Daoy (cell line): ENCODE measurements around the gene PRMT1. TPM values are rescaled to one million over a fixed set of nuclear protein-coding genes. Genes with fewer than 3 reads are reported as not detected.
"Not testable (repeated sequence)": the region's sequence is repeated elsewhere in the genome, so short reads cannot be mapped to it uniquely, and the experiment has no call there.

Source experiments
- DNase-seq: peaks from one replicate; pipeline ENCODE4 v3.0.0-alpha.2; 2015; ENCODE audit warnings: low read depth
- total RNA-seq: library from RNA; depleted of rRNA; stranded (reverse); fragments of >200 nt; shearing (Covaris generic); gene quantifications from 2 replicates; pipeline ENCODE4 v1.2.3, GENCODE V29; 2014; rRNA removed

The PRMT1 gene
- total RNA-seq: 338 and 386 TPM in 2 replicates

GRCh38 chr19:49677231-49677900 is at the start of gene PRMT1:
PRMT1 (plus strand) TSS chr19:49677271; CDS start chr19:49677281, 10 bp downstream.
- peak; percentile 64 for DNase-seq

GRCh38 chr19:49629659-49630058 is 47.4 kb upstream of the PRMT1 start:
- no peak for DNase-seq

GRCh38 chr19:49631014-49631588 is 46.0 kb upstream of the PRMT1 start:
- no peak for DNase-seq

- no peak for DNase-seq
Observed at GRCh38 chr19:49631610-49632192, 45.4 kb upstream of the PRMT1 start.

DNA sequence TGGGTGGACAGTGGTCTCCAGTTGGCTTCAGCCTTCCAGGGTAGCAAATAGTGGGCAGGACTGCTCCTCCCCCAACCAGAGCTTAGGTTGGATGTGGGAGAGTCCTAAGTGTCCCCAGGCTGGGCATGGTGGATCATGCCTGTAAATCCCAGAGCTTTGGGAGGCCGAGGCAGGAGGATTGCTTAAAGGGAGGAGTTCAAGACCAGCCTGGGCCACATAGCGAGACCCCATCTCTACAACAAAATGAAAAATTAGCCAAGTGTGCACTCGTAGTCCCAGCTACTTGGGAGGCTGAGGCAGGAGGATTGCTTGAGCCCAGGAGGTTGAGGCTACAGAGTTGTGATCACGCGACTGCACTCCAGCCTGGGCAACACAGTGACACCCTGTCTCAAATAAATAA is 44.5 kb upstream of the PRMT1 start:
- DNase-seq: no peak

- DNase-seq: not testable (repeated sequence)
Observed at GRCh38 chr19:49633273-49633672, 43.8 kb upstream of the PRMT1 start.

DNA sequence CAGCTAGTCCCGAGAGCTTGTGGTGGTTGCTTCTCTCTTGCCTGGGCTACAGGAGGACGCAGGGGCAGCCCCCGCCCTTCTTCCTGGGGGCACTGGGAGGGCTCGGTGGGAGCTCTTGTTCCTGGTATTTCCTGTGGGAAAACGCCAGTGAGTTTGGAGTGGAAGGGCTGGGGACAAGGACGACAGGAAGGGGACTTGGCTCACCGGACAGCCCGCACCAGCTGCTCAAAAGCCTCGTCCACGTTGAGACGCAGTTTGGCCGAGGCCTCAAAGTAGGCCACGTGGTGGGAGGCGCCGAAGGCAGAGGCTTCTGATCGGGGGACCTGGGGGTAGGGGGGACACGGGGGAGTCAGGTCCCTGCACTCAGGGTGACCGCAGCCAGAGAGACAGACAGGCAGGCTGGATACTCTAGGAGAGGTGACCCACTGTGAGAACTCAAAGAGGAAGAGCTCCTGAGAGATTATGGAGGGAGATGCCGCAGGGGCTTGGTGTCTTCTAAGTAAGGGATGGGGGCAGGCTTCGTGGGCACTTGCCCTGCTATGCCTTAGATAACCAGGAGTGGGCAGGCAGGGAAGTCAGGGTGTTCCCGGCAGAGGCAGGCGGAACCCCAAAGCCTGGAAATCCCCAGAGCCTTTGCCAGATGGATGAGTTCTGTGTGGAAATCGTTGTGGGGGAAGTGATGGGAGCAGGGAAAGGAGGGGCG is 41.4 kb upstream of the PRMT1 start:
- peak; percentile 33 for DNase-seq

GRCh38 chr19:49636233-49636932 is 40.7 kb upstream of the PRMT1 start:
- DNase-seq: no peak

- peak; percentile 86 for DNase-seq
Observed at GRCh38 chr19:49637821-49638738, 39.0 kb upstream of the PRMT1 start.

- DNase-seq: no peak
Observed at GRCh38 chr19:49639401-49640112, 37.5 kb upstream of the PRMT1 start.

DNA sequence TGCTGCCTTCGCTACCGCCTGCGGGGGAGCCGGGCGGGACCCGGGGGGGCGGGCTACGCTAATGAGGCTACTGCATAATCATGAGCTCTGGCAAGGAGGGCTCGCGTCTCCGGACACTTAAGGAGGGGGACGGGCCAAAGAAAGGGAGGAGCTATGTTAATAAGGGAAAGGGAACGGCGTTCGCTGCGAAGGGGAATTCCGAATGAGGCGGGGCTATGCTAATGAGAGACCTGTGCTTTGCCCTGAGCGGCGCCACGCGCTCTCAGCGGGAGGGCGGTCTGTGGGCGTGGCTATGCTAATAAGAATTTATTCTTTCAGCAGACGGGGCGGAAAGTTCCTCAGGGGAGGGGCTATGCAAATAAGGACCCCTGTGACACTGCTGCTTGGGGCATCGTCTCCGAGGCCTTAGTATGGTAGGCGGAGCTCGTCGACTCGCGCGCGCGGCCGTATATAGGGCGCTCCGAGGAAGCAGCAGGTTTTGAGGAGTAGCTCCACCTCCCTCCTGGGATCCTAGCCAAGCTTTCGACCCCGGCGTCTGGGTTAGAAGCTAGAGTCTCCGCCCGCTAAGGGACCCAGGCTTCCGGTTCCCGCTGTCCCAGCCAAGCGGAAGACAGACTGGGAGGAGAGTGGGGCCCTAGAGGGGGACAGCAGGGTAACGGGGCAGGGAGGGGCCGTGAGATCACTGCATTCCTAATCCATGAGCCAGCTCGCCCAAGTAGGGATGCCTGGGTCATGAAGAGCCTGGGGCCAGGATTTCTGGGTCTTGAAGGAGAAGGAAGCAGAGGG is 36.8 kb upstream of the PRMT1 start, which contains the start of gene RRAS:
RRAS (minus strand) TSS at position 31 of the 786 bp plus-strand sequence. CDS start 45 bp downstream, outside the sequence.
- DNase-seq: peak; percentile 100

DNA sequence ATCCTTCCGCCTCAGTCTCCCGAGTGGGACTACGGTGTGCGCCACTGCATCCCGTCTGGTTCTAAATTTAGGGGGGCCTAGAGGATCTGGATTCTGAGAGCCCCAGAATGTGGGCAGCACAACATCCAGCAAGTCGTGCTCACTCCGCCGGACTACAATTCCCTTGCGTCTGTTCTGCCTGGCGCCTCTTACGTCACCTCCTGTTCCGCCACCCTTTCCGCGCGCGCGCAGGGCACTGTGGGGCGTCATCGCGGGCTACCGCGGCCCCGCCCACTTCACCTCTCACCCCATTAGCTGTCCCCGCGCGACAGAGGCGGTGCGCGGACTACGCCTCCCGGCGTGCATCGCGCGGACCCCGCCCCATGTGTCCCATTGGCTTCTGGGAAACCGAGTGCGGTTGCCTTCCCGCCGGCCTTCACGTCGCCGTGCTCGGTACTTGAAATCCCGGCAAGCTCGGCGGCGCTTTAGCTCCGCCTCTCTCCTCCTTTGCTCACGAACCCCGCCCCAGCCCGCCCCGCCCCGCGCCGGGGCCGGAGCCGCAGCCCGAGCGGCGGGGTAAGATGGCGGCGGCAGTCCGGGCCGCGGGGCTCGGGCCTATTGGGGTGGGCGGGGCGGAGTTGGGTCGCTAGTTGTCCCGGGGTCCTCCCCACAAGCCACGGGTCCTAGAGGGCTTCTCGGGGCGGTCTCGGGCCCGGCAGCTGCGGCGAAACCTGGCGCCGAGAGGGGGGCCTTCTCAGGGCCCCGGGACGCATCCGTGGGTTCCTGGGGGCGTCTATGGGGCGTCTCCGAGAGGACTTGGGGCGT is 35.2 kb upstream of the PRMT1 start, which contains the start of gene SCAF1:
SCAF1 (plus strand) TSS at position 522 of the 804 bp plus-strand sequence. CDS start 2,818 bp downstream, outside the sequence.
- DNase-seq: peak; percentile 100

GRCh38 chr19:49642492-49643035 is 34.5 kb upstream of the PRMT1 start:
- no peak for DNase-seq

DNA sequence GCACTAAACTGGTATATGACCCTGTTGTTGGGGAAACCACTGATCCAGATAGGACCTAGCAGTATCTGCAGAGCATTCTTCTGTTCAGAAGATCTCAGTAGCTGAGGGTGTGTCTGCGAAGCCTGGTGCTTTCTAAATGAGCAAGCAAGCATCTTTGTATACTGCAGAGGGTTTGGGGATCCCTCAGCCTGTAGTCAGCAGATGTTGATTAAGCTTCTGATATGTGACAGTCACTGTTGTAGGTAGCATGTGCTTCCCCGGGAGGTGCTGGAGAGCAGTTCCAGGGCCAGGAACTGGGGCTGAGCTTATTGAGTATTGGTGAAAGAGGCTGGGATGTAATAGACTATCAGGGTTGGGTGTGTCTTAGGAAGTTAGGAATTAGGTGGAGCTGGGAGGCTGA is 33.6 kb upstream of the PRMT1 start:
- DNase-seq: no peak

- no peak for DNase-seq
Observed at GRCh38 chr19:49645592-49645991, 31.5 kb upstream of the PRMT1 start.

- DNase-seq: no peak
Observed at GRCh38 chr19:49645995-49646394, 31.1 kb upstream of the PRMT1 start.

GRCh38 chr19:49646586-49646985 is 30.5 kb upstream of the PRMT1 start:
- DNase-seq: no peak
